Mesenchymal stem cell (in vitro differentiated cells and primary cell): ENCODE results near the gene A1CF.

Experiments
- DNase-seq: peaks from one replicate; pipeline ENCODE4 v3.0.0-alpha.2; 2013
- H2AFZ ChIP-seq: one replicate; pipeline ENCODE4 v1.6.1; 2013; ENCODE audit warnings: low read depth, mild to moderate bottlenecking, control low read depth, inconsistent platforms, low read length, moderate library complexity
- H2AK5ac ChIP-seq: 2 replicates; pipeline ENCODE4 v1.6.1; 2013; ENCODE audit warnings: low read length, moderate library complexity, mild to moderate bottlenecking, inconsistent platforms; ENCODE audit not compliant: severe bottlenecking
- H2BK120ac ChIP-seq: one replicate; pipeline ENCODE4 v1.6.1; 2013; ENCODE audit warnings: low read depth, mild to moderate bottlenecking, inconsistent platforms, low read length, moderate library complexity
- H2BK12ac ChIP-seq, 2 experiments: one replicate each; pipeline ENCODE4 v1.6.1; 2013; ENCODE audit warnings: inconsistent platforms in 2 of 2, low read length in 2 of 2, mild to moderate bottlenecking in 2 of 2, moderate library complexity in 2 of 2, control low read depth in 1 of 2
- H2BK15ac ChIP-seq: one replicate; pipeline ENCODE4 v1.6.1; 2013; ENCODE audit warnings: mild to moderate bottlenecking, low read depth, inconsistent platforms; ENCODE audit not compliant: poor library complexity, severe bottlenecking
- H2BK5ac ChIP-seq: 2 replicates; pipeline ENCODE4 v1.6.1; 2013; ENCODE audit warnings: low read depth, mild to moderate bottlenecking, low read length, control low read depth, inconsistent platforms; ENCODE audit not compliant: poor library complexity, severe bottlenecking
- H3K14ac ChIP-seq, 2 experiments: one replicate each; pipeline ENCODE4 v1.6.1; 2013; ENCODE audit warnings: inconsistent platforms in 2 of 2, low read length in 2 of 2, control low read depth in 1 of 2, mild to moderate bottlenecking in 1 of 2, moderate library complexity in 1 of 2
- H3K18ac ChIP-seq, 2 experiments: one replicate each; pipeline ENCODE4 v1.6.1; 2013; ENCODE audit warnings: inconsistent platforms in 2 of 2, low read length in 2 of 2, control low read depth in 1 of 2, low read depth in 1 of 2, mild to moderate bottlenecking in 1 of 2
- H3K23ac ChIP-seq, 2 experiments: one replicate each; pipeline ENCODE4 v1.6.1; 2013; ENCODE audit warnings: inconsistent platforms in 2 of 2, low read length in 2 of 2, mild to moderate bottlenecking in 2 of 2, moderate library complexity in 2 of 2, control low read depth in 1 of 2
- H3K27ac ChIP-seq: 2 replicates; pipeline ENCODE4 v1.5.1; 2013; ENCODE audit warnings: mild to moderate bottlenecking, moderate library complexity, low read length, control low read depth, inconsistent platforms; ENCODE audit not compliant: poor library complexity, severe bottlenecking
- H3K27me3 ChIP-seq, 2 experiments: 2 replicates each; pipeline versions ENCODE4 v1.6.1 to v1.7.0; 2013; ENCODE audit warnings: low read length in 2 of 2, mild to moderate bottlenecking in 2 of 2, moderate library complexity in 2 of 2, control low read depth in 1 of 2, inconsistent platforms in 1 of 2; ENCODE audit not compliant: control insufficient read depth in 1 of 2, insufficient read depth in 1 of 2
- H3K36me3 ChIP-seq, 2 experiments: 2 replicates each; pipeline versions ENCODE4 v1.6.1 to v1.7.0; 2013; ENCODE audit warnings: low read length in 2 of 2, control low read depth in 1 of 2, inconsistent platforms in 1 of 2, low read depth in 1 of 2, mild to moderate bottlenecking in 1 of 2; ENCODE audit not compliant: insufficient read depth in 2 of 2, control insufficient read depth in 1 of 2
- H3K4ac ChIP-seq, 2 experiments: one replicate each; pipeline ENCODE4 v1.6.1; 2013; ENCODE audit warnings: inconsistent platforms in 2 of 2, low read length in 2 of 2, mild to moderate bottlenecking in 2 of 2, moderate library complexity in 2 of 2, control low read depth in 1 of 2, low read depth in 1 of 2
- H3K4me1 ChIP-seq: 2 replicates; pipeline ENCODE4 v1.6.1; 2013; ENCODE audit warnings: low read depth, low read length, control low read depth; ENCODE audit not compliant: control insufficient read depth, insufficient read depth
- H3K4me2 ChIP-seq: 2 replicates; pipeline ENCODE4 v1.6.1; 2013; ENCODE audit warnings: low read length, mild to moderate bottlenecking, inconsistent platforms; ENCODE audit not compliant: poor library complexity, severe bottlenecking
- H3K4me3 ChIP-seq, 2 experiments: 2 replicates each; pipeline versions ENCODE4 v1.5.1 to v1.7.0; 2013; ENCODE audit warnings: low read length in 2 of 2, mild to moderate bottlenecking in 2 of 2, control low read depth in 1 of 2, low read depth in 1 of 2; ENCODE audit not compliant: insufficient read depth in 1 of 2
- H3K79me1 ChIP-seq: replicated peaks from 2 replicates; pipeline ENCODE4 v1.6.1; 2013; ENCODE audit warnings: mild to moderate bottlenecking, control low read depth, low read length, inconsistent platforms; ENCODE audit not compliant: poor library complexity, severe bottlenecking
- H3K9ac ChIP-seq: 2 replicates; pipeline ENCODE4 v1.7.0; 2013; ENCODE audit warnings: mild to moderate bottlenecking, low read length, moderate library complexity
- H3K9me3 ChIP-seq: 2 replicates; pipeline ENCODE4 v1.7.0; 2013; ENCODE audit warnings: mild to moderate bottlenecking, low read length; ENCODE audit not compliant: control insufficient read depth
- H4K8ac ChIP-seq: one replicate; pipeline ENCODE4 v1.6.1; 2013; ENCODE audit warnings: inconsistent platforms, mild to moderate bottlenecking, low read length, moderate library complexity
- H4K91ac ChIP-seq: one replicate; pipeline ENCODE4 v1.6.1; 2013; ENCODE audit warnings: mild to moderate bottlenecking, low read length, inconsistent platforms
- WGBS: methylation state at CpG from one replicate; pipeline ENCODE4 v1.1.7; 2013; ENCODE audit warnings: mixed read lengths; 5-methylcytosine and 5-hydroxymethylcytosine counted together

A1CF gene

DNA sequence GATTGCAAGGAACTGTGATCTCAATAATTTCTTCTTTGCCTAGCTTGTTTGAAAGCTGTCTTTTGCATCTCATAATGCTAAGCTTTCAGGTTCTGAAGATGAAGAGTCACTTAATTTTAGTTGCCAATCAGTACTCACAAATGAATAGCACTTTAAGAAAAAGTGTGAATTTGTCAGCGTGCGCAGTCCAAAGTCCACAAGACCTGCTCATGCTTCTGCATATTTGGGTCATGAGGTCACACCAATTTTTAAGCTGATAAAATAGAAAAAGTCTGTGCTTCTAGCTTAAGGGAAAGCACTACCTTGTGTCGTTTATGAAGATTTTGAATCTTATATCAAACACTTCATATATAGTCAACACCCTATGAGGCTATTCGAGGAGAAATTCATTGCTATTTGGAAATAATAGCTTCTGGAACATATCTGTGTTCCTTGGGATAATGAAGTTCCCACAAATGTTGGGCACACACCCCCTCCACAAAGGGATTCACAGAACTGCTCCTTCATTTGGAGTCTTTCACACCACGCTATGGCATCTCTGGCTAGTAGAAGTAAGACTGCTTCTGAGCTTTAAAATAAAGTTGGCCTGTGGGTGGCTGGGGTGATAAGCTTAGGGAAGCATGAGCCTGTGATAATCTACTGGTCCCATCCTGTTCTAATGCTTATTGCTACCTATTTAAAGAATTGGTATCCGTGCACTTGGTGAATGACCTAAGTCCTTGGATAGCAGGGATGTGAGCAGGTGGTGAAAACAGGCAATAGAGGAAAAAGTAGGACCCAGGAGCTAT lies 33.3 kb downstream of the A1CF start:
- H3K9me3 ChIP-seq = no peaks in the 10 kb centered on the region
- H2AK5ac ChIP-seq = no peak overlapping the region
- no peak overlapping the region for H3K4me2 ChIP-seq
- H3K23ac ChIP-seq = no peak overlapping the region
- H3K36me3 ChIP-seq = no peaks in the 10 kb centered on the region
- no peak overlapping the region for H2AFZ ChIP-seq
- H4K91ac ChIP-seq = no peak overlapping the region
- H2BK15ac ChIP-seq = no peak overlapping the region
- no peak overlapping the region for H2BK12ac ChIP-seq
- no peak overlapping the region for H2BK120ac ChIP-seq
- no peak for DNase-seq
- H3K4me1 ChIP-seq = peaks cover 3% of the 10 kb centered on the region
- H3K9ac ChIP-seq = no peak overlapping the region
- H3K14ac ChIP-seq = no peak overlapping the region
- no peak overlapping the region for H3K4me3 ChIP-seq
- H3K18ac ChIP-seq = no peak overlapping the region
- H3K27me3 ChIP-seq = no peaks in the 10 kb centered on the region
- no peak overlapping the region for H2BK5ac ChIP-seq
- H4K8ac ChIP-seq = no peak overlapping the region
- no peaks in the 10 kb centered on the region for H3K79me1 ChIP-seq
- H3K4ac ChIP-seq = no peak overlapping the region
- H3K27ac ChIP-seq = no peak overlapping the region
- 76% methylated on average over 4 of the region's 6 CpGs for WGBS

DNA sequence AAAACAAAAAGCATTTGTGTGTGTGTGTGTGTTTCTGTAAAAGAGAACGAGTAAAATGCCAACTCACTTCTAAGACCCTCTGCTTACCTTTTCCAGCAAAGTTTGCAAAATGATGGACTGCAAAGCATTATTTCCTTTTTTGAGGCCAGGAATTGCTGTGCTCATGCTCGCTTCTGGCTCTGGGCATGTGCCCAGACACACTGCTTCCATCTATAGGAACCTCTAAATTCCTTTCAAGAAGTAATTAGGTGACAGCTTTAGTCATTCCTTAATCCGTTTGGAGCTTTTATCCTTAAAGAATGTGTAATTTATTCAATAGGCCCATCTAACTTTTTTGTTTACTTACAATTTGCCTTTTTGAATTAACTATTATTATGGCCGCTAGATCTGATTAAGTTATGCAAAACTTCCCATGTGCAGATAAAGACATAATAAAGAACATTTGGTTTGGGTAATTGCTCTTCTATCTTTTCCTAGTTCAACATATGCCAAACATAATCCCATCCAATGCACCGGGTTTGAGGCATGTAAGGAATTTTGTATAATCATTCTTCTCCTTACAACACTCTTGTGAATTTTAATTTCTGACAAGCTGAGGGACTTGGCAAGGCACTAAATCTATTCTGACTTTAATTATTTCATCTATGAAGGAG lies 34.7 kb downstream of the A1CF start:
- Histone ChIP-seq H3K27me3 (no peaks in the 10 kb centered on the region), H4K8ac (no peak overlapping the region), H3K36me3 (no peaks in the 10 kb centered on the region), H3K14ac (no peak overlapping the region), H2AFZ (peak overlapping the region; percentile 39), H3K4me1 (peaks cover 3% of the 10 kb centered on the region), H2BK120ac (no peak overlapping the region), H4K91ac (no peak overlapping the region), H3K9me3 (no peaks in the 10 kb centered on the region), H3K9ac (no peak overlapping the region), H2BK12ac (no peak overlapping the region), H3K4me3 (no peak overlapping the region), H2BK15ac (no peak overlapping the region), H3K23ac (no peak overlapping the region), H3K4ac (no peak overlapping the region), H2BK5ac (no peak overlapping the region), H2AK5ac (no peak overlapping the region), H3K4me2 (no peak overlapping the region), H3K79me1 (no peaks in the 10 kb centered on the region), H3K18ac (no peak overlapping the region), H3K27ac (peak overlapping the region; percentile 15)
- no peak for DNase-seq
- 81% methylated on average over 2 of the region's 5 CpGs for WGBS

DNA sequence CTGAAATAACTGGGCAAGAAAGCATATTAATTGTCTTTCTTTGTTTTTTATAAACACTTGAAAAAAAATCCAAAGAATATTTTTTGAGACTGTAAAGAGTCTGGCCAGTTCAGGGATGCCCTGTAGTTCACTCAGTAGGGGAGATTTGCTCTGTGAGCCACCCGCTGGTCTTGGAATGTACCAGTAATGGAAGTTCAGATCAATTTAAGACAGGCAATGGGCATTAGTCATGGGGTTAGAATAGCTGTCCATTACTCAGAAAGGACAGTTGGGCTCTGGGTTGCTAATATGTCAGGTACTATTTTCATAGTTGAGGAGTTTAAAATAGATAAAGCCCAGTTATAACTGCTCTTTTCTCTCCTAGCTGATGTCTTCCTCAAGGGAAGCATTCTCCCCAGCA lies 38.7 kb downstream of the A1CF start:
- Histone ChIP-seq H2BK120ac (no peak overlapping the region), H4K91ac (no peak overlapping the region), H2AK5ac (no peak overlapping the region), H3K23ac (no peak overlapping the region), H3K9me3 (no peaks in the 10 kb centered on the region), H3K36me3 (no peaks in the 10 kb centered on the region), H3K4me1 (peaks cover 3% of the 10 kb centered on the region), H3K4me2 (no peak overlapping the region), H3K27me3 (no peaks in the 10 kb centered on the region), H3K4me3 (no peak overlapping the region), H3K79me1 (no peaks in the 10 kb centered on the region), H3K9ac (no peak overlapping the region), H2BK5ac (no peak overlapping the region), H3K27ac (no peak overlapping the region), H2BK15ac (no peak overlapping the region), H2BK12ac (no peak overlapping the region), H3K14ac (no peak overlapping the region), H3K4ac (no peak overlapping the region), H4K8ac (no peak overlapping the region), H2AFZ (no peak overlapping the region), H3K18ac (no peak overlapping the region)
- 64% methylated on average over 1 of the region's 1 CpG for WGBS
- no peak for DNase-seq

DNA sequence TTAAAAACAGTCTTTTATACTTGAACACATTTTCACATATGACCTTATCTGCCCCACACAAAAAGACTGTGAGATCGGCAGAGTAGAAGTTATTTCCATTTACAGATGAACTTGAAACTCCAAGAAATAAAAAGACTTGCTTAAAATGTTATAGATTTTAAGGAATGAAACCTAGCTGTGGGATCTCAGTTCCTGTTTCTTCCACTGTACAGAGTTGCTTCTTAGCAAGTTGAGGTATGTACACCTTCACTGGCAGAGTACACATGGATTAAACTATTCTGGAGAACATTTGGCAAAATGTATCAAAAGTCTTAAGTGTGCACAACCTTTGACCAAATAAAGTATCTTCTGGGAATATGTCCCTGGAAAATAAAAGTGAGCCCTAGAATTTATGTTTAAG lies 48.3 kb downstream of the A1CF start:
- Histone ChIP-seq H2AFZ (no peak overlapping the region), H3K9me3 (no peaks in the 10 kb centered on the region), H3K27ac (no peak overlapping the region), H3K23ac (no peak overlapping the region), H4K8ac (no peak overlapping the region), H2BK5ac (no peak overlapping the region), H4K91ac (no peak overlapping the region), H3K27me3 (peaks cover 4 to 23% of the 10 kb centered on the region in 2 experiments), H3K9ac (no peak overlapping the region), H2BK12ac (no peak overlapping the region), H3K4me3 (no peak overlapping the region), H3K79me1 (no peaks in the 10 kb centered on the region), H3K14ac (no peak overlapping the region), H3K4ac (no peak overlapping the region), H2BK120ac (no peak overlapping the region), H2BK15ac (no peak overlapping the region), H3K4me1 (no peaks in the 10 kb centered on the region), H3K18ac (no peak overlapping the region), H3K4me2 (no peak overlapping the region), H2AK5ac (no peak overlapping the region), H3K36me3 (no peaks in the 10 kb centered on the region)
- no CpG with 5 or more reads among the region's 1 CpG for WGBS
- DNase-seq = no peak
